Hepatocyte (in vitro differentiated cells): ENCODE results near the gene LMF2. TPM values are rescaled to one million over a fixed set of nuclear protein-coding genes. Genes with fewer than 3 reads are reported as not detected.

Experiments used
- DNase-seq: peaks from one replicate; pipeline ENCODE4 v3.0.0-alpha.2; 2016; ENCODE audit warnings: low spot score
- H2AFZ ChIP-seq: fragments of 200-600 bp; sonication (generic); 2 replicates; pipeline ENCODE4 v1.6.0; 2016; ENCODE audit warnings: antibody characterized with exemption, mild to moderate bottlenecking
- H3K27ac ChIP-seq: fragments of 200-600 bp; sonication (generic); 2 replicates; pipeline ENCODE4 v1.5.1; 2016; ENCODE audit warnings: mild to moderate bottlenecking
- H3K27me3 ChIP-seq: fragments of 200-600 bp; sonication (generic); 2 replicates; pipeline ENCODE4 v1.6.1; 2016
- H3K36me3 ChIP-seq: fragments of 200-600 bp; sonication (generic); replicated peaks from 2 replicates; pipeline ENCODE4 v1.5.1; 2016; ENCODE audit warnings: low read depth; ENCODE audit not compliant: insufficient read depth
- H3K4me1 ChIP-seq: fragments of 200-600 bp; sonication (generic); 2 replicates; pipeline ENCODE4 v1.5.1; 2016; ENCODE audit warnings: mild to moderate bottlenecking, moderate library complexity; ENCODE audit not compliant: insufficient read depth
- H3K4me2 ChIP-seq: fragments of 200-600 bp; sonication (generic); 2 replicates; pipeline ENCODE4 v1.6.0; 2016
- H3K4me3 ChIP-seq: fragments of 200-600 bp; sonication (generic); 2 replicates; pipeline ENCODE4 v1.5.1; 2016; ENCODE audit warnings: mild to moderate bottlenecking
- H3K79me2 ChIP-seq: fragments of 200-600 bp; sonication (generic); 2 replicates; pipeline ENCODE4 v1.6.0; 2017; ENCODE audit warnings: mild to moderate bottlenecking
- H3K9me2 ChIP-seq: fragments of 200-600 bp; sonication (generic); replicated peaks from 2 replicates; pipeline ENCODE4 v1.6.0; 2017; ENCODE audit warnings: mild to moderate bottlenecking; ENCODE audit not compliant: insufficient read depth
- H3K9me3 ChIP-seq: fragments of 200-600 bp; sonication (generic); 2 replicates; pipeline ENCODE4 v1.5.1; 2016; ENCODE audit warnings: low read depth, mild to moderate bottlenecking
- H4K20me1 ChIP-seq: fragments of 200-600 bp; sonication (generic); 2 replicates; pipeline ENCODE4 v1.6.0; 2016; ENCODE audit warnings: mild to moderate bottlenecking; ENCODE audit not compliant: insufficient read depth, poor library complexity, severe bottlenecking
- CTCF ChIP-seq: fragments of 200-600 bp; sonication (generic); IDR thresholded peaks from 2 replicates; pipeline ENCODE4 v1.5.1; 2016; ENCODE audit warnings: antibody characterized with exemption, mild to moderate bottlenecking; ENCODE audit not compliant: poor library complexity
- EZH2 ChIP-seq: fragments of 200-600 bp; sonication (generic); IDR thresholded peaks from 2 replicates; pipeline ENCODE4 v1.6.1; 2016; ENCODE audit warnings: antibody characterized with exemption, mild to moderate bottlenecking, borderline replicate concordance
- EZH2phosphoT487 ChIP-seq: fragments of 200-600 bp; sonication (generic); IDR thresholded peaks from one replicate; pipeline ENCODE4 v1.6.1; 2018; ENCODE audit warnings: antibody characterized with exemption, mild to moderate bottlenecking, low read depth, moderate library complexity; ENCODE audit not compliant: unreplicated experiment, severe bottlenecking
- WGBS: methylation state at CpG from one replicate; pipeline ENCODE4 v1.1.6; 2016; ENCODE audit warnings: low lambda C conversion rate; ENCODE audit errors: missing lambda C conversion rate; 5-methylcytosine and 5-hydroxymethylcytosine counted together
- polyA plus RNA-seq: library from polyadenylated mRNA; unstranded; fragments of >200 nt; fragmentation: Nextera tagmentation; extraction: Ambion mirVana; gene quantifications from 2 replicates; pipeline ENCODE4 v1.2.1, GENCODE V29; 2016
- total RNA-seq: library from RNA; depleted of rRNA; stranded (reverse); fragments of >200 nt; gene quantifications from 2 replicates; pipeline ENCODE4 v1.2.3, GENCODE V29; 2014

LMF2 gene
- total and polyA plus RNA-seq, 2 experiments from 2014 or later: 32.8 to 97.6 TPM

DNA sequence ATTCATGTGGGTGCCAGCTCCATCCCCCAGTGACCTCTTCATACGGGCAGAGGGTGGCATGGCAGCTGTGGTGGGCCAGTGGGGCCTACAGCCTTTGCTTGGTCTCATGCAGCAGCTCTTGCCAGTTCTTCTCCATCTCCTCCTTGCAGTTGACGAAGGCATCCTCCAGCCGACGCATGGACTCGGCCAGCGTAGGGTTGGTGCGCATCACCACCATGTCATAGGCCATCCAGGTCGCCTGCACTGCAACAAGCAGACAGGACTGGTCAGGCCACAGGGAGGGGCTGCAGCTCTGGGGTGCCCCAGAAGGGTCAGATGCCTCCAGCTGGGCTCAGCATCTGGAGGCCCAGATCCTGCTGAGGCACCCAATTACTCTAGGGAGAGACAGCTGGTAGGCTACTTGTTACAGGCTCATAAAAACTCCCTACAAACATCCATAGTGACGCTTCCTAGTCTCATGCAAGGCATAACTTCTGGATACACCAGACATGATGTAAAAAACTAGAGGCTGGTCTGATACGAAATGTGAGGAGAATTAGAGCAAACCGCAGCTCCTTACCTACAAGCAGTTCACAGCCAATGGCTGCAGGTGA lies 43.8 kb upstream of the LMF2 start:
- H3K9me3 ChIP-seq: no peaks in the 10 kb centered on the region
- H4K20me1 ChIP-seq: no peaks in the 10 kb centered on the region
- H3K9me2 ChIP-seq: no peaks in the 10 kb centered on the region
- TF ChIP-seq EZH2phosphoT487 (no peak), EZH2 (no peak), CTCF (no peak)
- no peaks in the 10 kb centered on the region for H3K27me3 ChIP-seq
- DNase-seq: no peak
- no peak overlapping the region for H3K4me3 ChIP-seq
- no peak overlapping the region for H3K27ac ChIP-seq
- H3K4me1 ChIP-seq: no peaks in the 10 kb centered on the region
- no peak overlapping the region for H3K4me2 ChIP-seq
- 95% methylated on average over 11 of the region's 11 CpGs for WGBS
- no peaks in the 10 kb centered on the region for H3K79me2 ChIP-seq
- H2AFZ ChIP-seq: no peak overlapping the region
- H3K36me3 ChIP-seq: no peaks in the 10 kb centered on the region

DNA sequence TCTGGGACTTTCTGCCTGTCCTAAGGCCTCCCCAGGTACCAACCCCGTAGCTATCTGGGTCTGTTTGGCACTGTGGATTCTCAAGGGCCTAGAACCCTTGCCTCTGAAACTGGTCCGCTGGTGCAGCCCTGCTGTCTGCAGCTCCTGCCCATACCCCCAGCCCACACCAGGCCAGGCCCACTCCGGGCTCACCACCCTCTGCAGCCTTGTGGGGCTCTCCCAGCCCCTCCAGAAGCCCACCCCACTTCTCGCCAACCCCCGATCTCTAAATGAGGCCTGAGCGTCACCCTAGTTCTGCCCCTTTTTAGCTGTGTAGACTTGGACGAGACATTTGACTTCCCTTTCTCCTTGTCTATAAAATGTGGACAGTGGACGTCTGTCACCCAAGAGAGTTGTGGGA lies 42.9 kb upstream of the LMF2 start:
- 94% methylated on average over 7 of the region's 8 CpGs for WGBS
- H3K9me2 ChIP-seq: no peaks in the 10 kb centered on the region
- TF ChIP-seq CTCF (no peak), EZH2 (no peak)
- no peak overlapping the region for H2AFZ ChIP-seq
- H3K79me2 ChIP-seq: no peaks in the 10 kb centered on the region
- H3K9me3 ChIP-seq: no peaks in the 10 kb centered on the region
- H3K4me3 ChIP-seq: no peak overlapping the region
- no peak overlapping the region for H3K27ac ChIP-seq
- no peaks in the 10 kb centered on the region for H4K20me1 ChIP-seq
- no peak for DNase-seq
- H3K36me3 ChIP-seq: no peaks in the 10 kb centered on the region
- H3K4me1 ChIP-seq: no peaks in the 10 kb centered on the region
- no peaks in the 10 kb centered on the region for H3K27me3 ChIP-seq
- no peak overlapping the region for H3K4me2 ChIP-seq

GRCh38 chr22:50548921-50549790 lies 41.7 kb upstream of the LMF2 start:
- Histone ChIP-seq H3K4me1 (peaks cover 9% of the 10 kb centered on the region), H4K20me1 (no peaks in the 10 kb centered on the region), H3K27ac (no peak overlapping the region), H3K9me3 (no peaks in the 10 kb centered on the region), H3K4me2 (no peak overlapping the region), H3K4me3 (no peak overlapping the region), H2AFZ (no peak overlapping the region), H3K9me2 (no peaks in the 10 kb centered on the region), H3K36me3 (no peaks in the 10 kb centered on the region), H3K79me2 (no peaks in the 10 kb centered on the region), H3K27me3 (no peaks in the 10 kb centered on the region)
- TF ChIP-seq EZH2 (no peak), CTCF (no peak), EZH2phosphoT487 (no peak)
- WGBS: 97% methylated on average over 47 of the region's 68 CpGs
- no peak for DNase-seq
